Measurements from ENCODE around the gene RPL39L.
A peak's percentile ranks its signal among the peaks of the same experiment; 100 is the strongest.

RPL39L gene

GRCh38 chr3:187122261-187122660 is 17.0 kb downstream of the RPL39L start:
- H3K4me3 Mint-ChIP-seq: no peak overlapping the region
- ATAC-seq (no peak), DNase-seq (ENCODE audit: low spot score in 2 of 2) (no peak)
- no peaks in the 10 kb centered on the region for H3K9me3 Mint-ChIP-seq
- H3K4me1 Mint-ChIP-seq: no peaks in the 10 kb centered on the region
- no peaks in the 10 kb centered on the region for H3K36me3 Mint-ChIP-seq
- H3K27ac Mint-ChIP-seq: no peak overlapping the region

- Mint-ChIP-seq H3K4me1 (no peaks in the 10 kb centered on the region), H3K36me3 (no peaks in the 10 kb centered on the region), H3K9me3 (no peaks in the 10 kb centered on the region), H3K4me3 (no peak overlapping the region), H3K27ac (no peak overlapping the region)
- DNase-seq (ENCODE audit: low spot score in 2 of 2) (no peak), ATAC-seq (no peak)
These were observed 19.0 kb downstream of the RPL39L start for GRCh38 chr3:187120326-187120725.

- H3K4me3 Mint-ChIP-seq: no peak overlapping the region
- ATAC-seq: no peak
- H3K9me3 Mint-ChIP-seq: no peaks in the 10 kb centered on the region
- H3K4me1 Mint-ChIP-seq: no peaks in the 10 kb centered on the region
- no peaks in the 10 kb centered on the region for H3K36me3 Mint-ChIP-seq
- no peak for DNase-seq (ENCODE audit: low spot score in 2 of 2)
- no peak overlapping the region for H3K27ac Mint-ChIP-seq
These were observed 24.8 kb downstream of the RPL39L start for GRCh38 chr3:187114511-187114910.

- H3K36me3 Mint-ChIP-seq: no peaks in the 10 kb centered on the region
- no peak overlapping the region for H3K27ac Mint-ChIP-seq
- H3K9me3 Mint-ChIP-seq: no peaks in the 10 kb centered on the region
- ATAC-seq (peak; percentile 39), DNase-seq (ENCODE audit: low spot score in 2 of 2) (no peak)
- H3K4me1 Mint-ChIP-seq: no peaks in the 10 kb centered on the region
- H3K4me3 Mint-ChIP-seq: no peak overlapping the region
These were observed 26.1 kb downstream of the RPL39L start for GRCh38 chr3:187112934-187113793.

GRCh38 chr3:187110156-187110555 is 29.1 kb downstream of the RPL39L start:
- no peaks in the 10 kb centered on the region for H3K36me3 Mint-ChIP-seq
- no peak for DNase-seq (ENCODE audit: low spot score in 2 of 2)
- H3K4me1 Mint-ChIP-seq: no peaks in the 10 kb centered on the region
- no peak for ATAC-seq
- H3K27ac Mint-ChIP-seq: no peak overlapping the region
- no peaks in the 10 kb centered on the region for H3K9me3 Mint-ChIP-seq
- H3K4me3 Mint-ChIP-seq: no peak overlapping the region

- Mint-ChIP-seq H3K9me3 (no peaks in the 10 kb centered on the region), H3K36me3 (no peaks in the 10 kb centered on the region), H3K27ac (no peak overlapping the region), H3K4me3 (no peak overlapping the region), H3K4me1 (peaks cover 6% of the 10 kb centered on the region)
- ATAC-seq (no peak), DNase-seq (ENCODE audit: low spot score in 2 of 2) (no peak)
These were observed 31.3 kb downstream of the RPL39L start for GRCh38 chr3:187107989-187108388.

GRCh38 chr3:187105700-187106099 is 33.6 kb downstream of the RPL39L start:
- Mint-ChIP-seq H3K9me3 (no peaks in the 10 kb centered on the region), H3K4me3 (no peak overlapping the region), H3K4me1 (peaks cover 22% of the 10 kb centered on the region), H3K27ac (no peak overlapping the region), H3K36me3 (no peaks in the 10 kb centered on the region)
- no peak for ATAC-seq
- no peak for DNase-seq (ENCODE audit: low spot score in 2 of 2)

- Mint-ChIP-seq H3K9me3 (no peaks in the 10 kb centered on the region), H3K27ac (no peak overlapping the region), H3K4me1 (peaks cover 22% of the 10 kb centered on the region), H3K4me3 (no peak overlapping the region), H3K36me3 (no peaks in the 10 kb centered on the region)
- DNase-seq (ENCODE audit: low spot score in 2 of 2) (no peak), ATAC-seq (peak; percentile 73)
These were observed 34.4 kb downstream of the RPL39L start for GRCh38 chr3:187104933-187105332.

GRCh38 chr3:187104342-187104741 is 35.0 kb downstream of the RPL39L start:
- Mint-ChIP-seq H3K4me1 (peaks cover 23% of the 10 kb centered on the region), H3K9me3 (no peaks in the 10 kb centered on the region), H3K4me3 (no peak overlapping the region), H3K27ac (no peak overlapping the region), H3K36me3 (no peaks in the 10 kb centered on the region)
- ATAC-seq (no peak), DNase-seq (ENCODE audit: low spot score in 2 of 2) (no peak)

- no peak for ATAC-seq
- H3K4me3 Mint-ChIP-seq: no peak overlapping the region
These were observed 36.0 kb downstream of the RPL39L start for GRCh38 chr3:187103251-187103650.

GRCh38 chr3:187102073-187102634 is 37.1 kb downstream of the RPL39L start:
- H3K36me3 Mint-ChIP-seq: no peaks in the 10 kb centered on the region
- H3K27ac Mint-ChIP-seq: no peak overlapping the region
- peaks cover 40% of the 10 kb centered on the region for H3K4me1 Mint-ChIP-seq
- ATAC-seq (no peak), DNase-seq (ENCODE audit: low spot score in 2 of 2) (no peak)
- H3K4me3 Mint-ChIP-seq: peak overlapping the region; percentile 23
- H3K9me3 Mint-ChIP-seq: no peaks in the 10 kb centered on the region

More at GRCh38 chr3:187103251-187103650, 36.0 kb downstream of the RPL39L start:
- Mint-ChIP-seq H3K27ac (no peak overlapping the region), H3K4me1 (peaks cover 34% of the 10 kb centered on the region), H3K9me3 (no peaks in the 10 kb centered on the region), H3K36me3 (no peaks in the 10 kb centered on the region)
- DNase-seq (ENCODE audit: low spot score in 2 of 2): no peak

- peak; percentile 69 for ATAC-seq
- H3K27ac Mint-ChIP-seq: no peak overlapping the region
- H3K4me3 Mint-ChIP-seq: peak overlapping the region; percentile 23
- no peaks in the 10 kb centered on the region for H3K9me3 Mint-ChIP-seq
- DNase-seq (ENCODE audit: low spot score in 2 of 2): peak; percentile 21 to 60
- no peaks in the 10 kb centered on the region for H3K36me3 Mint-ChIP-seq
- peaks cover 47% of the 10 kb centered on the region for H3K4me1 Mint-ChIP-seq
These were observed 37.9 kb downstream of the RPL39L start for GRCh38 chr3:187101184-187102072.

- H3K36me3 Mint-ChIP-seq: no peaks in the 10 kb centered on the region
- peak; percentile 71 for ATAC-seq
- DNase-seq (ENCODE audit: low spot score in 2 of 2): no peak
- no peak overlapping the region for H3K4me3 Mint-ChIP-seq
- H3K27ac Mint-ChIP-seq: no peak overlapping the region
- H3K4me1 Mint-ChIP-seq: peaks cover 47% of the 10 kb centered on the region
- H3K9me3 Mint-ChIP-seq: no peaks in the 10 kb centered on the region
These were observed 40.3 kb downstream of the RPL39L start for GRCh38 chr3:187098923-187099512.

GRCh38 chr3:187093320-187093719 is 46.0 kb downstream of the RPL39L start:
- DNase-seq (ENCODE audit: low spot score in 2 of 2) (no peak), ATAC-seq (no peak)
- Mint-ChIP-seq H3K9me3 (peaks cover 10% of the 10 kb centered on the region), H3K4me3 (no peak overlapping the region), H3K27ac (no peak overlapping the region), H3K36me3 (no peaks in the 10 kb centered on the region), H3K4me1 (peaks cover 14% of the 10 kb centered on the region)

- no peak for DNase-seq (ENCODE audit: low spot score in 2 of 2)
- H3K4me1 Mint-ChIP-seq: no peaks in the 10 kb centered on the region
- peaks cover 15% of the 10 kb centered on the region for H3K9me3 Mint-ChIP-seq
- H3K36me3 Mint-ChIP-seq: no peaks in the 10 kb centered on the region
- H3K4me3 Mint-ChIP-seq: no peak overlapping the region
- no peak for ATAC-seq
- H3K27ac Mint-ChIP-seq: no peak overlapping the region
These were observed 50.6 kb downstream of the RPL39L start for GRCh38 chr3:187088701-187089100.
